ENCODE results near the gene KLHL3.

KLHL3 gene

GRCh38 chr5:137632716-137633115 is 103.2 kb downstream of the KLHL3 start:
- DNase-seq = no peak

DNA sequence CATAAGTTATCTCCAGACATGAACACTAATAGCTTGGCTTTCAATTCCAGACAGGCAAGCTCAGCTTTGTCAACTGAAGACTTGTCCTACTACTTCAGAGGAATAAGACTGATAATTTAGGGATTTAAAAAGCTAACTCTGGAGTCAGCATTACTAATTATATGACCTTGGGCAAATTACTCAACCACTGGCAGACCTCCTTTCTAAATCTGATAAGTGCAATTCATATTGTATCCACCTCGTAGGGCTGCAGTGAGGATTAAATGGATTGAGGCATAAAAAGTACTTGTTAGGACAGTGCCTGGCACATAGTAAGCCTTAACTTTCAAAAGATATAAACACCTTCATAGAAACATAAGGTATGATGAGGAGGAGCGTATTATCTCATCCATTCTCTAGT is 104.4 kb downstream of the KLHL3 start:
- DNase-seq = no peak

- no peak for DNase-seq
Measured at GRCh38 chr5:137630972-137631370, 104.9 kb downstream of the KLHL3 start.

DNA sequence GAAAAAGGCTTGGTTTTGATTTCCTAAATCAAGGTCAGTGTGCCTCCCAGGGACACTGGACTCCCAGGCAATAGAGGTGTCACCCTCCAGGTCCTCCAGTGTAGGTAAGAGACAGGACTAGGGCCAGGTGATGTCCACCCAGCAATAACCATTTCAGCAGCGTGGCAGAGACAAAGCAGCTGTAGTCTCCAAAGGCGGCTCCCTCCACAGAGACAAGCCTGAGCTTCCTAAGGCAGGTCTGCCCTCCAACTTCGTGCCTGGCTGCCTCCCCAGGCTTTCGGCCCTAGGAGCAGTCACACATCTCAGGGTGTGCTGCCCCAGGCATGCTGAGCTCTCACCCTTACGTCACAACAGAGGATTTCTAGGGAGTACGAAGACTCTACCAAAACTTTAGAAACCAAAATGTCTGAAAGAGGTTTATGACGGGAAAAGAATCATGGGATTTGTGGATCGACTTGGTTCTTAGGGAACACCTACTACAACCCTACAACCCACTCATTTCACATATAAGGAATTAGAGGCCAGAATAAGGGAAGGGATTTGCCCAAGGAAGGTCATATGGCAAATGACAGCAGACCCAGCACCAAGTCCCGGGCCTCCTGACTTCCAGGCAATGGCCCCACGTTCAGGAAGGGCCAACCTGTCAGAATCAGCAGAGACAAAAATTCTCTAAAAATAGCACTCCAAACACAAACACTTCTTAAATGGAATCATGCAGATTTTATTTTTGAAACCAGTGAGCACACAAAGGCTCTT is 105.5 kb downstream of the KLHL3 start:
- DNase-seq = no peak

GRCh38 chr5:137629646-137630045 is 106.2 kb downstream of the KLHL3 start:
- DNase-seq = peak; percentile 48

GRCh38 chr5:137627706-137628105 is 108.2 kb downstream of the KLHL3 start:
- no peak for DNase-seq

- no peak for DNase-seq
Measured at GRCh38 chr5:137627293-137627692, 108.6 kb downstream of the KLHL3 start.

GRCh38 chr5:137624786-137625349 is 111.0 kb downstream of the KLHL3 start:
- no peak for DNase-seq

DNA sequence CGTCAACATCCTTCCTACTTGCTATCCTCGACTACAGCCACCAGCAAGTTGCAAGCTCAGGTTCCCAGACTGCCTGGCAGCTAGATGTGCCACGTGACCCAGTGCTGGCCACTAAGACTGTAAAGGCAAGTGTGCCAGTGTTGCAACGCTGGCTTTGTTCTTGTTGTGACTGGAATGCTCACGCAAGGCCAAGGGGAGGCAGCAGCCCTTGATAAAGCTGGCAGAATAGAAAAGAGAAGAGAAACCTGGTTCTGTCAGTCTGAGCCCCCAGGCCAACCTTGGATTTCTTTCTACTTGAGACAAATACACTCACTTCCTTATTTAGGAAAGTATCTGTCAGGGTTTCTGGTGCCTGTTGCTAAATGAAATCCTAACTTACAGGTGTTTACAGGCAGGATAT is 113.0 kb downstream of the KLHL3 start:
- DNase-seq = no peak

- no peak for DNase-seq
Measured at GRCh38 chr5:137621861-137622823, 113.7 kb downstream of the KLHL3 start.

DNA sequence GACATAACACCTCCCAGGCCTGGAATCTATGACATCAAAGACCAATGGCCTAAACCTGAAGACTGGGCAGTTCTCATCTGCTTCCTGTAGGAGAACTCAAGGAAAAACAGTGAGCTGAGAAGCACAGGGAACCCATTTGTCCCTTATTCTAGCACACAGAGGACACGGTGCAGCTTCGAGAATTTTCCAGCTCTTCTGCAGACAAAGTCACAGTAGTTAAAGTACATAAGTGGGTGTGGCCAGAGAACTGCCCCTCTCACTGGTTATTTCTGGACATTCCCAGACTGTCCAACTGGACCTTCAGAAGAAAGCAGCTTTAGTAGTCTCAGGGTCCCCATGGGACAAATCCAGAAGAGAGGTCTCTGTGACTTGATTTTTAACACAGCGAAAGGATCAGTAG is 114.6 kb downstream of the KLHL3 start:
- DNase-seq = no peak

- DNase-seq = no peak
Measured at GRCh38 chr5:137619191-137619870, 116.6 kb downstream of the KLHL3 start.

DNA sequence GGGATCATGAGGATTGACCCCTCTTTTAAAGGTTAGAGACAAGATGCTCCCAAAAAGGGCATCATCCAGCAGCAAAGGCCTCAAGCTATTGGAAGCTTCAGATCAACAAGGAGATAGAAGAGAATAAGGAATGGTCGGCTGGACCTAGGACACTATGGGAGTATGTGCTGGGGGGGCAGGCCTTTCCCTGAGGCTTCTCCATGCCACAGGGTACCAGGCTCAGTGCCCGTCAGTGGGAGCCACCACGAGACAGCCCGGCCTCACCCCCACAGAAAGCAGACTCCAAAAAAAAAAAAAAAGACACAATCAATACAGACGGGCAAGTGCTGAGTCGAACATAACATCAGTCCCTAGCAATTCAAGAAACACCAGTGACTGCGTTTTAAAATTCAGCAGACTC is 117.4 kb downstream of the KLHL3 start:
- no peak for DNase-seq

DNA sequence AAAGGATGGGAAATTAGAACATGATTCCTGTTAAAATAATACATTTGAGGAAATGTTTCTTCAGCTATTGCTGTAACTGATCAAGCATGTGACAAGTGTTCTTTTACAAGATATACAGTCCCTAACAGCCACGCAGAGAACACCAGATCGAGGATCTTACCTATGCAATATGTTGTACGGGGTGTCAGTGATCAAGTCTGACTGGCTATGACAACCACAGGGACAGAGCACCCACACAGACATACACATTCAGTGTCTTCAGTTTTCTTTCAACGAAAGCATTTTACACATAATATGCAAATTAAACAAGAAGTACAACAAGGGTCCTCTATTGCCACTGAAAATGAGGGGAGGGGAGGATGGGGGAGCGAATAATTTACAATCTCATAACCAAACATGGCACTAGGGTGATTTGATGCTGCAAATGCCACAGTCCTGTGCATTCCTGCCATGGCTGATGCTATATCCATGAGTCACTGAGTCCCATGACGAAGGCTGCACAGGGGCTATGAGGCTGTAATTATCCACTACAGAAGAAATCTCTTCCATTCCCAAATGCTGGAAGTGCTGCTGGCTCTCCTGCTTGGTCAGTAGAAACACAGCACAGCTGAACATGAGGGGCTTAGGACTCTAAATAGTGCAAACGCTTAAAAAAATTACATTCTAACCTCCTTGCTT is 118.2 kb downstream of the KLHL3 start:
- no peak for DNase-seq

GRCh38 chr5:137616046-137616445 is 119.8 kb downstream of the KLHL3 start:
- no peak for DNase-seq

- no peak for DNase-seq
Measured at GRCh38 chr5:137615171-137615775, 120.6 kb downstream of the KLHL3 start.

GRCh38 chr5:137613554-137614265 is 122.2 kb downstream of the KLHL3 start:
- no peak for DNase-seq

DNA sequence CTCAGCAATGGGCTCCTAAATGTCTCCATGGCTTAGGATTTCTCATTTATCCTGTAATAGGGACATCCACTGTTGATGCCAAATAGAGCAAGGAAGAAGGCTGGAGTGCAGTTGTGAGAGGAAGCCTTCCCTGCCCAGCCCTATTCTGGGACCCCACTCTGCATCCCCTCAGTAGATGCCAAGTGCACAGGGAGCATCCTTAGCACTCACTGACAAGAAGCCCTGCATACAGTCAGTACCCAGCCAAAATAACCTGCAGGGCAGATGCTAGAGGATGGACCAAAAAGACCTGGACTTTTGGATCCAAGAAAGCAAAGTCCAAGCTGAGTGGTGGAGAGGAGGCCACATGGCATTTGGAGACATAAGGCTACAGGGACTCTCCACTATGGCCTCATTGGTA is 123.3 kb downstream of the KLHL3 start:
- DNase-seq = no peak

GRCh38 chr5:137611794-137612435 is 124.0 kb downstream of the KLHL3 start:
- no peak for DNase-seq

DNA sequence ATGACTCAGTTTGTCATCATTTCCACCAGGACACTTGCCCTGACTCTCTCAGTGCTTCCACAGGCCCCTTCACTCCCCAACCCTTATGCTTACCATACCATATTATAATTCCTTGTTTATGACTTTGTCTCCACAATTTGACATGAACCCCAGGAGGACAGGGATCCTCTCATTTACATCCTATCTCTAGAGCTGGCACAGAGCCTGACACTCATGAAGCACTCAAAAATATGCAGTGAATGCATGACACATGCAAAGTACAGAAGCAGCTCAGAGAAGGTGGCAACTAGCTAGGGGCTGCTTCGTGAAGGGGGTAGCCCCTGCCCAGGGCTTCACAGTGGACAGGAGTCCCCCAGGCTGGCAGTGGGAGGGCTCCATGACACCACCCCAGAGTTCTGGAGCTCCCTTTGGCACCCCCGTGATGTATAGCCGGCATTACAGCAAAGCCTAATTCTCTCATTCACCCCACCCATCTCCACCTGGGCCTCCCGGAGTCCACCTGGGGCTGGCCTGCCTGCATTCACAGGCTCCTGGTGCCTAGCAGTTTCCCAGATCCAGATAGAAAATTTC is 124.8 kb downstream of the KLHL3 start:
- DNase-seq = no peak
